SK-N-SH (cell line): ENCODE results near the gene PDK2. TPM values are rescaled to one million over a fixed set of nuclear protein-coding genes. Genes with fewer than 3 reads are reported as not detected.

ENCODE experiments used
- CTCF ChIA-PET: fragments of 300-600, 350-600 bp; formaldehyde crosslinking; extraction: SDS; loops from one replicate; lab custom pipeline; 2021; lab: Yijun Ruan, JAX
- POLR2A ChIA-PET: fragments of 350-600 bp; sonication (Branson Sonifier 250); formaldehyde crosslinking; extraction: SDS; loops from one replicate; lab custom pipeline; 2020; ENCODE audit warnings: antibody characterized with exemption, inconsistent platforms; lab: Yijun Ruan, JAX
- DNase-seq: peaks from one replicate; pipeline ENCODE4 v3.0.0; 2012
- H2AFZ ChIP-seq: fragments of 200-600 bp; sonication (generic); 2 replicates; pipeline ENCODE4 v1.8.1; 2016; ENCODE audit warnings: antibody characterized with exemption, mild to moderate bottlenecking, low read depth
- H3F3A ChIP-seq: fragments of 200-600 bp; sonication (generic); replicated peaks from 2 replicates; pipeline ENCODE3; 2016; ENCODE audit warnings: antibody characterized with exemption, mild to moderate bottlenecking; ENCODE audit not compliant: insufficient read depth
- H3K27ac ChIP-seq, 2 experiments: fragments of 200-500 bp in 1 of 2; fragments of 200-600 bp in 1 of 2; sonication (Bioruptor generic) in 1 of 2; sonication (generic), shearing (Covaris generic) in 1 of 2; 2 replicates each; pipeline versions ENCODE4 v1.5.1 to v1.6.1; 2014 to 2016; ENCODE audit warnings: low read depth in 2 of 2, inconsistent platforms in 1 of 2, low read length in 1 of 2, mild to moderate bottlenecking in 1 of 2, mixed read lengths in 1 of 2
- H3K27me3 ChIP-seq: fragments of 200-600 bp; sonication (generic), shearing (Covaris generic); 2 replicates; pipeline ENCODE4 v1.6.1; 2016; ENCODE audit warnings: mixed run types; ENCODE audit not compliant: insufficient read depth
- H3K36me3 ChIP-seq, 2 experiments: fragments of 200-500 bp in 1 of 2; fragments of 200-600 bp in 1 of 2; sonication (Bioruptor generic) in 1 of 2; sonication (generic) in 1 of 2; replicated peaks in 1 of 2; 2 replicates each; pipeline versions ENCODE3 to v1.5.1; 2014 to 2016; ENCODE audit warnings: low read length in 1 of 2, mild to moderate bottlenecking in 1 of 2; ENCODE audit not compliant: insufficient read depth in 2 of 2, control insufficient read depth in 1 of 2
- H3K4me1 ChIP-seq, 2 experiments: fragments of 200-500 bp in 1 of 2; fragments of 200-600 bp in 1 of 2; sonication (Bioruptor generic) in 1 of 2; sonication (generic), shearing (Covaris generic) in 1 of 2; 2 replicates each; pipeline versions ENCODE4 v1.5.1 to v1.6.1; 2014 to 2016; ENCODE audit warnings: low read depth in 1 of 2, low read length in 1 of 2, mixed run types in 1 of 2; ENCODE audit not compliant: insufficient read depth in 2 of 2, control insufficient read depth in 1 of 2
- H3K4me2 ChIP-seq: fragments of 200-600 bp; sonication (generic), shearing (Covaris generic); 2 replicates; pipeline ENCODE4 v1.6.1; 2017; ENCODE audit warnings: mixed run types
- H3K4me3 ChIP-seq, 2 experiments: fragments of 200-500 bp in 1 of 2; fragments of 200-600 bp in 1 of 2; sonication (Bioruptor generic) in 1 of 2; sonication (generic), shearing (Covaris generic) in 1 of 2; 2 replicates each; pipeline versions ENCODE4 v1.5.1 to v1.8.1; 2014 to 2016; ENCODE audit warnings: low read depth in 2 of 2, inconsistent platforms in 1 of 2, low read length in 1 of 2, mild to moderate bottlenecking in 1 of 2, mixed read lengths in 1 of 2, moderate library complexity in 1 of 2
- H3K79me2 ChIP-seq: fragments of 200-600 bp; sonication (generic); 2 replicates; pipeline ENCODE4 v1.8.1; 2017; ENCODE audit warnings: mild to moderate bottlenecking; ENCODE audit not compliant: insufficient read depth
- H3K9ac ChIP-seq: fragments of 200-600 bp; sonication (generic); 2 replicates; pipeline ENCODE4 v1.6.1; 2017; ENCODE audit warnings: mixed run types
- H3K9me2 ChIP-seq: fragments of 200-600 bp; sonication (generic); 2 replicates; pipeline ENCODE4 v1.6.1; 2017; ENCODE audit warnings: mixed run types
- H3K9me3 ChIP-seq: fragments of 200-600 bp; sonication (generic); 2 replicates; pipeline ENCODE4 v1.6.1; 2017; ENCODE audit warnings: mixed run types, mild to moderate bottlenecking, moderate library complexity
- H4K20me1 ChIP-seq: fragments of 200-600 bp; sonication (generic); 2 replicates; pipeline ENCODE4 v1.6.1; 2017; ENCODE audit warnings: mild to moderate bottlenecking, mixed run types; ENCODE audit not compliant: insufficient read depth
- CHD2 ChIP-seq: fragments of 150-350 bp; IDR thresholded peaks from 2 replicates; pipeline ENCODE4 v1.6.1; 2018; ENCODE audit warnings: low read length; ENCODE audit not compliant: partially characterized antibody
- ELF1 ChIP-seq: IDR thresholded peaks from 2 replicates; pipeline ENCODE4 v1.4.0; 2012
- EP300 ChIP-seq, 2 experiments: IDR thresholded peaks; 2 replicates each; pipeline versions ENCODE4 v1.4.0 to v1.6.1; 2012; ENCODE audit warnings: borderline replicate concordance in 1 of 2, low read depth in 1 of 2, low read length in 1 of 2
- EZH2phosphoT487 ChIP-seq: fragments of 200-600 bp; sonication (generic); IDR thresholded peaks from 2 replicates; pipeline ENCODE4 v1.6.1; 2017; ENCODE audit warnings: low read depth, mixed run types, mild to moderate bottlenecking, antibody characterized with exemption, moderate library complexity, borderline replicate concordance
- FOSL2 ChIP-seq: IDR thresholded peaks from 2 replicates; pipeline ENCODE4 v1.4.0; 2012; ENCODE audit warnings: low read depth, mild to moderate bottlenecking, moderate library complexity, borderline replicate concordance
- FOXJ3 ChIP-seq: sonication (generic); formaldehyde crosslinking; IDR thresholded peaks from 2 replicates; pipeline ENCODE4 v1.5.1; 2020; ENCODE audit warnings: mild to moderate bottlenecking, missing genetic modification reagents
- FOXM1 ChIP-seq: IDR thresholded peaks from 2 replicates; pipeline ENCODE4 v1.4.0; 2012; ENCODE audit warnings: low read depth, mild to moderate bottlenecking
- GABPA ChIP-seq: IDR thresholded peaks from 2 replicates; pipeline ENCODE4 v1.4.0; 2012; ENCODE audit warnings: low read depth, mild to moderate bottlenecking
- GATA2 ChIP-seq: sonication (generic); formaldehyde crosslinking; IDR thresholded peaks from 2 replicates; pipeline ENCODE4 v1.5.0; 2020; ENCODE audit warnings: mild to moderate bottlenecking, missing genetic modification reagents
- IRF3 ChIP-seq: fragments of 150-350 bp; IDR thresholded peaks from 2 replicates; pipeline ENCODE4 v1.6.1; 2016; ENCODE audit warnings: mild to moderate bottlenecking, low read depth, low read length
- JUND ChIP-seq: IDR thresholded peaks from 2 replicates; pipeline ENCODE4 v1.4.0; 2012
- MAX ChIP-seq: IDR thresholded peaks from 2 replicates; pipeline ENCODE4 v1.4.0; 2012; ENCODE audit warnings: low read depth
- MEF2A ChIP-seq: IDR thresholded peaks from 2 replicates; pipeline ENCODE4 v1.4.0; 2012; ENCODE audit warnings: low read depth, borderline replicate concordance
- MXI1 ChIP-seq: IDR thresholded peaks from 2 replicates; pipeline ENCODE4 v1.6.1; 2012; ENCODE audit warnings: mild to moderate bottlenecking, low read depth, low read length, improper control_type of control experiment
- NFIC ChIP-seq: IDR thresholded peaks from 2 replicates; pipeline ENCODE4 v1.4.0; 2012; ENCODE audit warnings: borderline replicate concordance
- NRF1 ChIP-seq: IDR thresholded peaks from 2 replicates; pipeline ENCODE4 v1.6.1; 2012; ENCODE audit warnings: low read depth, mild to moderate bottlenecking, low read length
- PBX3 ChIP-seq: IDR thresholded peaks from 2 replicates; pipeline ENCODE4; 2012
- POLR2AphosphoS5 ChIP-seq: IDR thresholded peaks from 2 replicates; pipeline ENCODE4 v1.6.1; 2012; ENCODE audit warnings: low read depth, low read length
- RFX5 ChIP-seq: IDR thresholded peaks from 2 replicates; pipeline ENCODE4 v1.6.1; 2012; ENCODE audit warnings: mild to moderate bottlenecking, improper control_type of control experiment, low read length
- RXRA ChIP-seq: IDR thresholded peaks from 2 replicates; pipeline ENCODE4 v1.4.0; 2012; ENCODE audit warnings: low read depth, mild to moderate bottlenecking, borderline replicate concordance
- SMC3 ChIP-seq: IDR thresholded peaks from 2 replicates; pipeline ENCODE4 v1.6.1; 2012; ENCODE audit warnings: low read depth, low read length, improper control_type of control experiment
- TAF1 ChIP-seq: IDR thresholded peaks from 2 replicates; pipeline ENCODE4 v1.6.1; 2012; ENCODE audit warnings: low read depth, mild to moderate bottlenecking, low read length, moderate library complexity, borderline replicate concordance
- TEAD4 ChIP-seq: IDR thresholded peaks from 2 replicates; pipeline ENCODE4 v1.4.0; 2012; ENCODE audit warnings: mild to moderate bottlenecking, borderline replicate concordance; ENCODE audit not compliant: insufficient read depth
- USF1 ChIP-seq: IDR thresholded peaks from 2 replicates; pipeline ENCODE4 v1.4.0; 2012; ENCODE audit warnings: low read depth, borderline replicate concordance
- USF2 ChIP-seq: fragments of 150-350 bp; IDR thresholded peaks from 2 replicates; pipeline ENCODE4 v1.6.1; 2017; ENCODE audit warnings: antibody characterized with exemption, low read length, low read depth, borderline replicate concordance
- ZBTB33 ChIP-seq: IDR thresholded peaks from 2 replicates; pipeline ENCODE4 v1.4.0; 2012; ENCODE audit warnings: low read depth, borderline replicate concordance
- WGBS: methylation state at CpG from one replicate; pipeline ENCODE4 v1.1.6; 2017; ENCODE audit warnings: low lambda C conversion rate; 5-methylcytosine and 5-hydroxymethylcytosine counted together
- polyA plus RNA-seq, 3 experiments: library from polyadenylated mRNA; depleted of rRNA; stranded (reverse); fragments of >200 nt; gene quantifications; 2 replicates each; pipeline ENCODE4 v1.2.3, GENCODE V29; 2012

The PDK2 gene
- polyA plus RNA-seq, 1 of the 3 experiments (the other 2 are of a cell fraction), result 124 TPM

GRCh38 chr17:50053654-50053960 is 41.5 kb upstream of the PDK2 start:
- Histone ChIP-seq H3K4me1 (peaks cover 64 to 67% of the 10 kb centered on the region in 2 experiments), H3K27me3 (no peaks in the 10 kb centered on the region), H4K20me1 (no peaks in the 10 kb centered on the region), H3K9me3 (no peaks in the 10 kb centered on the region), H3K79me2 (peaks cover 74% of the 10 kb centered on the region), H2AFZ (no peak overlapping the region), H3K27ac (peak overlapping the region; percentile 96 to 100), H3K9ac (peak overlapping the region; percentile 98), H3F3A (peaks cover 80% of the 10 kb centered on the region), H3K9me2 (no peaks in the 10 kb centered on the region), H3K4me2 (peak overlapping the region; percentile 96), H3K4me3 (peak overlapping the region; percentile 4 to 10; a peak in 3 of 4 replicates), H3K36me3 (peaks cover 0 to 24% of the 10 kb centered on the region in 2 experiments)
- ChIA-PET CTCF (interaction anchor here (0.6 to 8.0 kb wide), 10 partner anchors 8 to 173 kb away, joined by 3 to 126 read pairs (median 4); partner anchors contain the start of gene SAMD14), POLR2A (no interaction called here)
- 2% methylated on average over 3 of the region's 3 CpGs for WGBS
- DNase-seq, result no peak
- TF ChIP-seq NFIC (0 out of 2 replicates have a peak, but pooled peaks have one; percentile 8), TEAD4 (peak; percentile 62; the same call in 1 of the 2 replicates), ZBTB33 (no peak), IRF3 (no peak), FOSL2 (0 out of 2 replicates have a peak, but pooled peaks have one; percentile 3), CHD2 (no peak), POLR2AphosphoS5 (peak; percentile 90), PBX3 (peak; percentile 95), RXRA (0 out of 2 replicates have a peak, but pooled peaks have one; percentile 18), FOXM1 (no peak), EZH2phosphoT487 (no peak), USF2 (no peak), JUND (peak; percentile 62), GATA2 (no peak), FOXJ3 (CRISPR knock-in tag) (no peak), NRF1 (no peak), RFX5 (no peak), ELF1 (no peak), MAX (peak; percentile 10; the same call in 1 of the 2 replicates), EP300 (IDR thresholded peaks at IDR 0.05; ENCODE audit: borderline replicate concordance in 1 of 2, low read depth in 1 of 2, low read length in 1 of 2) (peak; percentile 60 to 69; a peak in 3 of 4 replicates), GABPA (no peak), TAF1 (no peak), MEF2A (no peak), MXI1 (no peak), USF1 (no peak), SMC3 (no peak)
